Measurements from ENCODE around the gene FGF12. TPM values are rescaled to one million over a fixed set of nuclear protein-coding genes. Genes with fewer than 3 reads are reported as not detected.

FGF12 gene
- total and polyA plus RNA-seq, 2 of the 13 experiments (the other 11 are each of a cell fraction or from before 2014, with no cell fraction given) = 0.07 TPM; not detected in 1

GRCh38 chr3:192611411-192611810 lies 115.9 kb downstream of the FGF12 start (continued):
- TF ChIP-seq ZNF710 (CRISPR knock-in tag; IDR thresholded peaks at IDR 0.05; ENCODE audit: borderline replicate concordance) = no peak
- TF ChIP-seq RFX5 (IDR thresholded peaks at IDR 0.05; ENCODE audit: low read depth, low read length) = no peak
- no peak for TF ChIP-seq STAG1 (CRISPR knock-in tag; IDR thresholded peaks at IDR 0.05)
- TF ChIP-seq NBN (conservative IDR thresholded peaks at IDR 0.05) = no peak

- WGBS (ENCODE audit: low lambda C conversion rate) = 7% methylated on average over 8 of the region's 8 CpGs
- H3K79me2 ChIP-seq (ENCODE audit: insufficient read depth, low read length) = no peaks in the 10 kb centered on the region
- H3K36me3 ChIP-seq (replicated peaks in 1 of 2; ENCODE audit: control insufficient read depth in 1 of 2, insufficient read depth in 2 of 2, low read length in 2 of 2) = no peaks in the 10 kb centered on the region
- H3K27ac ChIP-seq (ENCODE audit: extremely low read length, insufficient read depth, low read length) = no peak overlapping the region
- H2AFZ ChIP-seq (ENCODE audit: low read length) = no peak overlapping the region
- H3K27me3 ChIP-seq (ENCODE audit: control insufficient read depth in 1 of 2, insufficient read depth in 2 of 2, low read length in 2 of 2) = no peaks in the 10 kb centered on the region
- DNase-seq (ENCODE audit: low spot score) = no peak
- BruUV-seq (replicated peaks) = no TSS peak
- intact Hi-C loops (cut with micrococcal nuclease; ENCODE audit: unreplicated experiment) (no loop called here), in situ Hi-C loops (cut with HindIII; ENCODE audit: extremely low pct_ligation_motif_present, low pct_unique_long_range_greater_than_20kb) (no loop called here)
- ChIA-PET POLR2A (no interaction called here), CTCF (ENCODE audit: low intra/inter-chr PET ratio, low total read pairs) (no interaction called here)
- no peak for ATAC-seq
- no peaks in the 10 kb centered on the region for H4K20me1 ChIP-seq (ENCODE audit: insufficient read depth, low read length)
- no peak overlapping the region for H3K4me2 ChIP-seq (ENCODE audit: low read depth, low read length)
- FAIRE-seq = no peak
- no peak overlapping the region for H3K9ac ChIP-seq (ENCODE audit: insufficient read depth, low read depth, low read length)
- H3K4me1 ChIP-seq (ENCODE audit: insufficient read depth, low read length) = no peaks in the 10 kb centered on the region
- TF ChIP-seq MAFK (conservative IDR thresholded peaks at IDR 0.05 in 1 of 2, IDR thresholded peaks at IDR 0.05 in 1 of 2; ENCODE audit: low read length in 2 of 2) (peak in 1 of 2 experiments; percentile 80; a peak in 2 of 4 replicates), MAFF (IDR thresholded peaks at IDR 0.05; ENCODE audit: low read depth, low read length) (peak; percentile 49; the same call in 1 of the 2 replicates), GATAD1 (CRISPR knock-in tag; IDR thresholded peaks at IDR 0.05) (no peak), ZNF619 (CRISPR knock-in tag; IDR thresholded peaks at IDR 0.05) (no peak), TCF12 (IDR thresholded peaks at IDR 0.05) (no peak), TCF12 (CRISPR knock-in tag; IDR thresholded peaks at IDR 0.05) (no peak)
- H3K4me3 ChIP-seq (replicated peaks in 1 of 3; ENCODE audit: insufficient read depth in 1 of 3, low read depth in 2 of 3, low read length in 3 of 3) = no peak overlapping the region
- no peaks in the 10 kb centered on the region for H3K9me3 ChIP-seq (ENCODE audit: low read length)
These were observed 118.4 kb downstream of the FGF12 start for GRCh38 chr3:192608726-192609600.

All from HepG2 (cell line).